Measurements from ENCODE around the gene PDE11A.

GRCh38 chr2:177908182-177908581 is 164.4 kb downstream of the PDE11A start:
- TF ChIP-seq POLR2AphosphoS5 (IDR thresholded peaks at IDR 0.05) (no peak), CTCF (IDR thresholded peaks at IDR 0.05) (no peak), EP300 (IDR thresholded peaks at IDR 0.05; ENCODE audit: low read depth) (no peak)

Data from transverse colon (tissue), 4 donors.